ENCODE data around the gene HDHD3. TPM values are rescaled to one million over a fixed set of nuclear protein-coding genes. Genes with fewer than 3 reads are reported as not detected.

The HDHD3 gene, protein sequence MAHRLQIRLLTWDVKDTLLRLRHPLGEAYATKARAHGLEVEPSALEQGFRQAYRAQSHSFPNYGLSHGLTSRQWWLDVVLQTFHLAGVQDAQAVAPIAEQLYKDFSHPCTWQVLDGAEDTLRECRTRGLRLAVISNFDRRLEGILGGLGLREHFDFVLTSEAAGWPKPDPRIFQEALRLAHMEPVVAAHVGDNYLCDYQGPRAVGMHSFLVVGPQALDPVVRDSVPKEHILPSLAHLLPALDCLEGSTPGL
- 6.0 and 6.2 TPM in 2 replicates for total RNA-seq

DNA sequence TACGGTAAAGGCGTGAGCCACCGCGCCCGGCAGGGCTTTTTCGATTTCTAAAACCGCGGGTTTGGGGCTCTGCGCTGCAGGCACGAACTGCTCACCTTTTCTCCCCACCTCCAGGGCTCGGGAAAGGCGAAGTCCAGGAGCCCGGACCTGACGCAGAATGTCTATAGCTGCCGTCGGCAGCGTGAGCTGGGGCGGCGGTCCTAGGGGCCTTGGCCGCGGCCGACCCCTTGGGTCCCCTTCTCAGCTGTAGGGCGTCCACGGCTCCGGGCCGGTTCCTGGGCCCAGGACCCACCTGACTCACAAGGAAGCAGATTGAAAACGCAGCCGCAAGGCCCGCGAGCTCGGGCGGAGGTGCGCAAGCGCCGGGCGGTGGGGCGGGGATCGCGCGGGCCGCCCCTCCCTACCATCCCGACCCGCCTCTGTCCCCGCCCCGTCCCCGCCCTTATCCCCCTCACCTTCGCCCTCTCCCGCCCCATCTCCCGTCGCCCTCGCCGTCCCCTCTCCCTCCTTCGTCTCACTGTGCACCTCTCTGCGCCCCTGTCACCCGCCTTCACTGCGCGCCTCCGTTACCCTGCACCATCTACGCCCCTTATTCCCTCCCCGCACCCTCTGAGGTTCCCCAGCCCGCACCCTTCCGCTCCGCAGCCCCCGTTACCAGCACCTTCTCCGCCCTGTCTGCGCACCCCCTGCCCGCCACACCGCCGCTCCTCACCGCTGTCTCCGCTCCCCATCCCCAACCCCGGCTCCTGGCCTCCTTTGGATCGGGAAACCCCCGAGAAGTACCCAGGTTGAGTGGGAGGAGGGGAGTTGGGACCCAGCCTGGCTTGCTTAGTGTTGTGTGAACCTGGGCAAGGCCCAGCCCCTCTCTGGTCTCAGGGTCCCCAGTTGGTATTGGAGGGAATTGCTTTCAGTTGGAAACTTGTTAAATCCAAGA is at the start of gene HDHD3:
Gene HDHD3 (minus strand): TSS at position 353 of the 934 bp plus-strand sequence. CDS start 2,632 bp downstream, outside the sequence.

DNA sequence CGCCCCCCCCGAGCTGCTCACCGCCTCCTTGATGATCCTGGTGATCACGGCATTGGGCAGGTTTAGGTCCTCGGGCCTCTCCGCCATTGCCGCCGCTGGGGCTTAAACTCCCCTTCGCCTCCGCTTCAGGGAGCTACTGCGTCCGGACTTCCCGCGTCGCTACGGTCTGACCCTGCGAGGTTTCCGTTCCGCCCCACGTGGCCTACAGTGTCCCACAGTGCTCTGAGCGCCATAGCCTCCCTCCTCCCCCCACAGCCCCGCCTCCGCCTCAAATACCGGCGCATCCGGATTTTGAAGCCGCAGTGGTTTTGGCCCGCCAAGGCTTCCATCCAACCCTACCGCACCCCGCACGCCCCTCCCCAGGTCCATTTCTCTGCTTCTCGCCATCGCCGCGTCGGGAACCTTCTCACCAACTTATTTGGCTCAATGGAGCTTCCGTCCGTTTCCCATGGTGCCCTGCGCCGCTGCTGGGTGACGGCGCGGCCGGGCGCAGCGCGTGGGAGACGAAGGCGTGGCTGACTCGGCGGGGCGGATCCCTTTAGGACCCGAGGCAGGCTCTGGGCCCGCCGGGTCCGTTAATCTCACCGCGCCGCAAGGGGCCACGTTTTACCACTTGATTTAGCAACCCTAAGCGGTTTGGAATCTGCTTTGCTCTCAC is 33.5 kb upstream of the HDHD3 start, which contains the start of the genes C9orf43 and POLE3:
Gene C9orf43 (plus strand): TSS at position 541 of the 658 bp plus-strand sequence. CDS start 2,747 bp downstream, outside the sequence.
Gene POLE3 (minus strand): TSS at position 469 of the 658 bp plus-strand sequence. CDS start 382 bp downstream, at position 87.

DNA sequence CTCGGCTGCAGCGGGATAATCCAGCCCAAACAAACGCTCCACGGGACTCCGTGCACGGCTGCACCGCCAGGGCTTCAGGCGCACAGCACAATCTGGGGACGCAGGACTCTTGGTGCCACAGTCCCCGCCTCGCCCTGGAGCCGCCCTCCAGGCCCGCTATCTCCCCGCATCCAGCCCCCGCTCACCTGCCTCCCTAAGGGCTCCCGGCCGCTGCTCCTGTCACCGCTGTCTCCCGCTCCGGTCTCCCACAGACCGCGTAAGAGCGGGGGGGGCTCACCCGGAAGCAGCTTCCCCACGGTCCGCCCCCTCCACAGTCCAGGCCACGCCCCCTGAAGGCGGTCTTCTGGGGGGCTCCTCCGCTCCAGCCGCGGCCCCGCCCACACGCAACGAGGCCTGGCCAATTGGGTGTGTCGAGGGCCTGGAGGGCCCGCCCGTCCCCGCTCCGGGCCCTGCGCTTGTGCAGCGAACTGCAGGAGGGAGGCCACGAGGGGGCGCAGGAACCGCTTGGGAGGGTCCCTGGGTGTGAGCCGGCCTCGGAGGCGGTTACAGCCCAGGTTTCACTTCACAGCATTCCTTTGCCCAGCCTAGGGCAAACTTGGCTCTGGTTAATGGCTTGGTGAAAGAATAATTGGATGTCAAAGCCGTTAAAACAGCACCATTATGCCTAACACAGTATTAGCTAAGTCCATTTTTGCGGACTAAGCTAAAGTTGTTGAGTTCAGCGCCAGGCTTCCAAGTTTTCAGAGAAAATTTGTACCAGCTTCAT is 24.4 kb upstream of the HDHD3 start, which contains the start of gene ALAD:
Gene ALAD (minus strand): TSS at position 258 of the 766 bp plus-strand sequence. CDS start 7,725 bp downstream, outside the sequence.

DNA sequence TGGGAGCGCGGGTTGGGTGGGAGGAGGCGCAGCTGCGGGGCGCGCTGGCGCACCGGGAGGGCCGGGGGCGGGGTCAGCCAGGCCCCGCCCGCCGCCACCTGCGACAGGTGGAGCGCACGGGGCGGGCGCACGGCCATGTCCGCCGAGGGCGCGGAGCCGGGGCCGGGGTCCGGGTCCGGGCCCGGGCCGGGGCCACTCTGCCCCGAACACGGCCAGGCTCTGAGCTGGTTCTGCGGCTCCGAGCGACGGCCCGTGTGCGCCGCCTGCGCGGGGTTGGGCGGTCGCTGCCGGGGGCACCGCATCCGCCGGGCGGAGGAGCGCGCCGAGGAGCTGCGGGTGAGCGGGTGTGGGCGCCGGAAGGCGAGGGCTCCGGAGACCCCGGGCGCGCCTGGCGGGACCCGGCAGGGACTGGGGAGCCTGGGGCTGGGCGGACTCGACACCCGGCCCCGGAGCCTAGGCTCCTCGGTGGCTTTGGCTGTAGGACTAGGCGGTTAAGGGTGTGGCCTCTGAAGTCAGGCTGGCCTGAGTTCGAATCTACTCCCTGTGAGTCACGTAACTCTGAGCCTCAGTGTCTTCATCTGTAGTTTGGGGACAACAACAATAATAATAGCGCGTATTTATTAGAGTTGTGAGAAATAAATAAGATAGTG is 27.2 kb downstream of the HDHD3 start, which contains the start of gene BSPRY:
Gene BSPRY (plus strand): TSS at position 97 of the 650 bp plus-strand sequence. CDS start 39 bp downstream, at position 136.

DNA sequence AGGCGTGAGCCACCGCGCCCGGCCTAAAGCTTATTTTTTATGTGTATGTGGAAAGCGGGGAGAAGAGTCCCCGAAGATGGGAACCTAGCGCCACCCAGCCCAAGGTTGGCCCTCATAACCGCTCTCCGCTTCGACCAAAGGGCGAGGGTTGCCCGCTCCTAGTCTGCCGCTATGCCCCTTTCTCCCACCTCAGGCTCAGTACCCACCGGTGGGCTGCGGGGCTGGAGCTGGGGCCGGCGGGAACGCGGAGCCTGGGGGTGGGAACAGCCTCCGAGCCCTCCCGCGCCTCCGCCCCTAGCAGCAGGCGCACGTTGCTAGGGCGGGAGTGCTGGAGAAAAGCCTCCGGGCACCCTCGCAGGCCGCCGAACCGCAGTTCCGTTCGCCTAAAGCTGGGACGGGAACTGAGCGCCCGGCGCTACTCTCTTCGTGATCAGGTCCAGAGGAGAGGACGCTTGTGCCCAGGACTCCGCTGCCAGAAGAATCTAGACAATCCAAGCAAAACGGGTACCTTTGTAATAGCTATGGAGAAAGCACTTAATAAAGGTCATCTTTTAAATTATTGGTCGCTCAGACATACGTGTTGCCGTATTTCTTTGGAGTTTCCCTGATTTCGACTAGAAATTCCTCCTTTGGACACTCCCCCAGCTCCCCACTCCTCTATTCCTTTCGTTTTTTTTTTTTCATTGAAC is 36.6 kb downstream of the HDHD3 start, which contains the start of gene WDR31:
Gene WDR31 (minus strand): TSS at position 265 of the 689 bp plus-strand sequence. CDS start 8,253 bp downstream, outside the sequence.

Other genes starting within 250 kb of the HDHD3 start
- 3.7 and 7.1 TPM in 2 replicates for gene SLC31A2, start 226.0 kb downstream of the HDHD3 start, total RNA-seq
- gene FKBP15, start 155.7 kb downstream of the HDHD3 start, total RNA-seq: 28.2 and 31.8 TPM in 2 replicates
- 22.2 and 27.2 TPM in 2 replicates for gene SLC31A1, start 155.4 kb downstream of the HDHD3 start, total RNA-seq
- 48.3 and 60.5 TPM in 2 replicates for gene CDC26, start 101.4 kb downstream of the HDHD3 start, total RNA-seq
- gene PRPF4, start 101.3 kb downstream of the HDHD3 start, total RNA-seq: 29.9 and 33.3 TPM in 2 replicates
- not detected in 2 replicates for gene RNF183, start 73.6 kb downstream of the HDHD3 start, total RNA-seq
- gene WDR31, start 36.7 kb downstream of the HDHD3 start, total RNA-seq: 0.50 and 0.53 TPM in 2 replicates
- not detected in 2 replicates for gene BSPRY, start 27.4 kb downstream of the HDHD3 start, total RNA-seq
- 17.6 and 18.7 TPM in 2 replicates for gene ALAD, start 24.3 kb upstream of the HDHD3 start, total RNA-seq
- 55.6 and 64.5 TPM in 2 replicates for gene POLE3, start 33.7 kb upstream of the HDHD3 start, total RNA-seq
- gene C9orf43, start 33.8 kb upstream of the HDHD3 start, total RNA-seq: 0.66 and 1.0 TPM in 2 replicates
- 158 and 214 TPM in 2 replicates for gene RGS3, start 86.7 kb upstream of the HDHD3 start, total RNA-seq

Data from thoracic aorta endothelial cell (primary cell).